Activated CD4-positive, alpha-beta T cell treated with anti-CD3 and anti-CD28 coated beads, Interleukin-2, amount 10 ng/mL, durations not matched to agents 7 days and 5 days (primary cell): ENCODE data around the gene TMEM238. TPM values are rescaled to one million over a fixed set of nuclear protein-coding genes. Genes with fewer than 3 reads are reported as not detected.

ENCODE experiments used
- CTCF ChIA-PET: fragments of 350-600 bp; sonication (Branson Sonifier 250); formaldehyde crosslinking; loops from one replicate; lab custom pipeline; 2021; ENCODE audit warnings: antibody characterized with exemption; lab: Charles Lee
- POLR2A ChIA-PET: fragments of 350-600 bp; sonication (Branson Sonifier 250); formaldehyde crosslinking; loops from one replicate; lab custom pipeline; 2021; ENCODE audit warnings: antibody characterized with exemption; lab: Charles Lee
- DNase-seq: peaks from one replicate; pipeline ENCODE4 v3.0.0-alpha.2; 2020
- H3K27ac Mint-ChIP-seq: one replicate; pipeline ENCODE4 v1.8.0; 2021; ENCODE audit warnings: mild to moderate bottlenecking, moderate library complexity, mixed read lengths
- H3K27me3 Mint-ChIP-seq: one replicate; pipeline ENCODE4 v1.8.0; 2021; ENCODE audit warnings: mixed read lengths
- H3K36me3 Mint-ChIP-seq: one replicate; pipeline ENCODE4 v1.8.0; 2021; ENCODE audit warnings: low read depth, mixed read lengths
- H3K4me1 Mint-ChIP-seq: one replicate; pipeline ENCODE4 v1.8.0; 2021; ENCODE audit warnings: mixed read lengths
- H3K4me3 Mint-ChIP-seq: one replicate; pipeline ENCODE4 v1.8.0; 2021; ENCODE audit warnings: mild to moderate bottlenecking, moderate library complexity, mixed read lengths
- H3K9me3 Mint-ChIP-seq: one replicate; pipeline ENCODE4 v1.8.0; 2021; ENCODE audit warnings: mixed read lengths
- total RNA-seq, 2 experiments: library from RNA; stranded (reverse); gene quantifications; one replicate each; pipeline ENCODE4 v1.2.3, GENCODE V29; 2021

Gene TMEM238
- total RNA-seq, 2 experiments from 2014 or later: 20.6 to 29.8 TPM

DNA sequence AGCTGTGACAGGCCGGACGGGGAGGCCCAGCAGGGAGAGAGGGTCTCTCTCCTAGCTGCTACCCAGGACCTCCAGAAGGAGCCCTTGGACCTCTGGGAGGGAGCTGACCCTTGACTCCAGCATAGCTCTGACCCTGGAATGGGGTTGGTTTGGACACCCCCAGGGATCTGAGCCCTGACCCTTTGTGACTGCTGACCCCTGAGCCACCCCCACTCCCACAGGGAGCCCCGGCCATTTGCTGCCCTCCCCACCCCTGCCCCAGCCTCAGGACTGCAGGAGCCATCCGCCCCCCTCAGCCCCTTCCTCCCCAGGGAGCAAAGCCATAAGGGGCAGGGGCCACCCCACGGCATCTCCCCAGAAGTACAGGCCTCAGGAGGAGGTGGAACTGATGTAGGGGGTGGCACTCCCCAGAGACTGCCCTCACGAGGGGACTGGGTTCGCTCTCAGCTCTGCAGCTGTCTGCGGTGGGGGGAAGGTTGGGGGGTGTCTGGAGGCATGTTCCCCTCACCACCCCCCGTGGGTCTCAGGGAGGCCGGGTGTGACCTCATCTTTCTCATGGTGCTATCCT lies 36.6 kb downstream of the TMEM238 start:
- Mint-ChIP-seq H3K9me3 (no peaks in the 10 kb centered on the region), H3K4me1 (peaks cover 5% of the 10 kb centered on the region), H3K27ac (no peak overlapping the region), H3K4me3 (no peak overlapping the region), H3K36me3 (no peaks in the 10 kb centered on the region), H3K27me3 (peaks cover 14% of the 10 kb centered on the region)
- ChIA-PET CTCF (interaction anchor here (0.6 kb wide), 1 partner anchor 110 kb away, joined by 3 read pairs; no protein-coding TSS in a partner anchor), POLR2A (no interaction called here)
- no peak for DNase-seq

DNA sequence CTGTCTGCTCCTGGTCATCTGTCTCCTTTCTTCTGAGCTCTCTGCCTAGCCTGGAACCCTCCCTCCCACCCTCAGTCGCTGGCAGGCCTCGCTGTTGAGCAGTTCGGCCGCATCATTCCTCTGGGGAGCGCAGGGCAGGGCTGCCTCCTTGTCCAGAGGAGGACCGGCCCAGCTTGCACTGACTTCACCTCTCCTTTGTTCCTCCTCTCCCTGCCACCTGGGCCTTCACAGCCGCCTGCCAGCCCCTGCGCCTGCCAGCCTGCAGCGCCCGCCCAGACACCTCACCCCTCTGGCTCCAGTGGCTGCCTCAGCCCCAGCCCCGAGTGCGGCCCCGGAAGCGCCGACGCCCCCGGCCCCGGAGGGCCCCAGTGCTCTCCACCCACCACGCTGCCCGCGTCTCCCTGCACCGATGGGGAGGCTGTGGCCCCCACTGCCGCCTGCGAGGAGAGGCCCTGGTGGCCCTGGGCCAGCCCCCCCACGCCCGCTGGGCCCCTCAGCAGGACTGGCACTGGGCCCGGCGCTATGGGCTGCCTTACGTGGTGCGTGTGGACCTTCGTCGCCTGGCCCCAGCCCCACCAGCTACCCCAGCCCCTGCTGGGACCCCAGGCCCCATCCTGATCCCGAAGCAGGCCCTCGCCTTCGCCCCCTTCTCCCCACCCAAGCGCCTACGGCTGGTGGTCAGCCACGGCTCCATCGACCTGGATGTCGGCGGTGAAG lies 37.2 kb downstream of the TMEM238 start:
- Mint-ChIP-seq H3K27me3 (peaks cover 8% of the 10 kb centered on the region), H3K9me3 (no peaks in the 10 kb centered on the region), H3K27ac (no peak overlapping the region), H3K36me3 (no peaks in the 10 kb centered on the region), H3K4me3 (no peak overlapping the region), H3K4me1 (peaks cover 4% of the 10 kb centered on the region)
- DNase-seq: no peak
- CTCF ChIA-PET: interaction anchor here (0.6 kb wide), 1 partner anchor 109 kb away, joined by 3 read pairs; no protein-coding TSS in a partner anchor
- POLR2A ChIA-PET: no interaction called here

- POLR2A ChIA-PET: no interaction called here
- CTCF ChIA-PET: interaction anchor here (0.6 kb wide), 1 partner anchor 10 kb away, joined by 6 read pairs; no protein-coding TSS in a partner anchor
These were observed 38.0 kb downstream of the TMEM238 start for GRCh38 chr19:55345818-55346724.

GRCh38 chr19:55345101-55345817 lies 38.8 kb downstream of the TMEM238 start:
- H3K4me1 Mint-ChIP-seq: peaks cover 11% of the 10 kb centered on the region
- H3K27me3 Mint-ChIP-seq: no peaks in the 10 kb centered on the region
- H3K27ac Mint-ChIP-seq: no peak overlapping the region
- ChIA-PET CTCF (no interaction called here), POLR2A (no interaction called here)
- no peak overlapping the region for H3K4me3 Mint-ChIP-seq
- peaks cover 2% of the 10 kb centered on the region for H3K36me3 Mint-ChIP-seq
- no peaks in the 10 kb centered on the region for H3K9me3 Mint-ChIP-seq
- DNase-seq: no peak

More at GRCh38 chr19:55345818-55346724, 38.0 kb downstream of the TMEM238 start:
- H3K27ac Mint-ChIP-seq: no peak overlapping the region
- H3K4me1 Mint-ChIP-seq: peaks cover 6% of the 10 kb centered on the region
- H3K27me3 Mint-ChIP-seq: peaks cover under 1% of the 10 kb centered on the region
- DNase-seq: no peak
- H3K4me3 Mint-ChIP-seq: no peak overlapping the region
- peaks cover 2% of the 10 kb centered on the region for H3K36me3 Mint-ChIP-seq
- H3K9me3 Mint-ChIP-seq: no peaks in the 10 kb centered on the region

GRCh38 chr19:55344444-55344843 lies 39.6 kb downstream of the TMEM238 start:
- POLR2A ChIA-PET: no interaction called here
- CTCF ChIA-PET: no interaction called here
- DNase-seq: no peak
- Mint-ChIP-seq H3K27me3 (no peaks in the 10 kb centered on the region), H3K4me3 (no peak overlapping the region), H3K9me3 (no peaks in the 10 kb centered on the region), H3K27ac (no peak overlapping the region), H3K36me3 (peaks cover 2% of the 10 kb centered on the region), H3K4me1 (peaks cover 13% of the 10 kb centered on the region)

- Mint-ChIP-seq H3K4me1 (peaks cover 22% of the 10 kb centered on the region), H3K27me3 (peaks cover under 1% of the 10 kb centered on the region), H3K36me3 (peaks cover 2% of the 10 kb centered on the region), H3K4me3 (peak overlapping the region; percentile 62), H3K9me3 (no peaks in the 10 kb centered on the region), H3K27ac (peak overlapping the region; percentile 78)
- no peak for DNase-seq
- CTCF ChIA-PET: interaction anchor here (1.0 kb wide), 1 partner anchor 461 kb away, joined by 3 read pairs; no protein-coding TSS in a partner anchor
- POLR2A ChIA-PET: no interaction called here
These were observed 42.2 kb downstream of the TMEM238 start for GRCh38 chr19:55341595-55342531.

GRCh38 chr19:55341171-55341588 lies 42.9 kb downstream of the TMEM238 start:
- ChIA-PET CTCF (interaction anchor here (0.9 to 1.0 kb wide), 2 partner anchors 12 to 460 kb away, joined by 3 read pairs; no protein-coding TSS in a partner anchor), POLR2A (no interaction called here)
- Mint-ChIP-seq H3K4me3 (peak overlapping the region; percentile 86), H3K27me3 (peaks cover 6% of the 10 kb centered on the region), H3K9me3 (no peaks in the 10 kb centered on the region), H3K36me3 (peaks cover 2% of the 10 kb centered on the region), H3K27ac (peak overlapping the region; percentile 90), H3K4me1 (peaks cover 22% of the 10 kb centered on the region)
- DNase-seq: peak; percentile 70

DNA sequence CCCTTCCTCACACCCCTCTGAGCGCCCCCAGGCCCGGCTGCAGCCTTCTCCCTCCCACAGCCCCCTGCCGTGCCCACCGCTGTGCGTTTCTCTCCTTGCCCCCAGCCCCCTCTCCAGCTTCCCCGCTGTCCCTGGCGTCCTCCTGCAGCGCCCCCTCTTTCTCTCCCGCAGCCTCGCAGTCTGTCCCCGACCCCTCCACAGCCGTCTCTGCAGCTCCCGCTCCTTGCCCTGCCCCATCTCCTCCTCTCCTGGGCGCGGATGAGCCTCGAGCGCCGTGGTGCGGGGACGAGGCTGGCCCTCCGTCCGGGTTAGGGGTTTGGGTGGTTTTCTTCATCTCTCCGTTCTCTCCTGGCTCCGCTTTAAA lies 43.3 kb downstream of the TMEM238 start:
- peaks cover 2% of the 10 kb centered on the region for H3K36me3 Mint-ChIP-seq
- peaks cover 10% of the 10 kb centered on the region for H3K27me3 Mint-ChIP-seq
- ChIA-PET CTCF (interaction anchor here (0.9 kb wide), 1 partner anchor 13 kb away, joined by 3 read pairs; no protein-coding TSS in a partner anchor), POLR2A (interaction anchor here (0.6 kb wide), 1 partner anchor 35 kb away, joined by 4 read pairs; no protein-coding TSS in a partner anchor)
- peak overlapping the region; percentile 86 for H3K4me3 Mint-ChIP-seq
- H3K27ac Mint-ChIP-seq: peak overlapping the region; percentile 90
- DNase-seq: peak; percentile 42
- no peaks in the 10 kb centered on the region for H3K9me3 Mint-ChIP-seq
- H3K4me1 Mint-ChIP-seq: peaks cover 22% of the 10 kb centered on the region

DNA sequence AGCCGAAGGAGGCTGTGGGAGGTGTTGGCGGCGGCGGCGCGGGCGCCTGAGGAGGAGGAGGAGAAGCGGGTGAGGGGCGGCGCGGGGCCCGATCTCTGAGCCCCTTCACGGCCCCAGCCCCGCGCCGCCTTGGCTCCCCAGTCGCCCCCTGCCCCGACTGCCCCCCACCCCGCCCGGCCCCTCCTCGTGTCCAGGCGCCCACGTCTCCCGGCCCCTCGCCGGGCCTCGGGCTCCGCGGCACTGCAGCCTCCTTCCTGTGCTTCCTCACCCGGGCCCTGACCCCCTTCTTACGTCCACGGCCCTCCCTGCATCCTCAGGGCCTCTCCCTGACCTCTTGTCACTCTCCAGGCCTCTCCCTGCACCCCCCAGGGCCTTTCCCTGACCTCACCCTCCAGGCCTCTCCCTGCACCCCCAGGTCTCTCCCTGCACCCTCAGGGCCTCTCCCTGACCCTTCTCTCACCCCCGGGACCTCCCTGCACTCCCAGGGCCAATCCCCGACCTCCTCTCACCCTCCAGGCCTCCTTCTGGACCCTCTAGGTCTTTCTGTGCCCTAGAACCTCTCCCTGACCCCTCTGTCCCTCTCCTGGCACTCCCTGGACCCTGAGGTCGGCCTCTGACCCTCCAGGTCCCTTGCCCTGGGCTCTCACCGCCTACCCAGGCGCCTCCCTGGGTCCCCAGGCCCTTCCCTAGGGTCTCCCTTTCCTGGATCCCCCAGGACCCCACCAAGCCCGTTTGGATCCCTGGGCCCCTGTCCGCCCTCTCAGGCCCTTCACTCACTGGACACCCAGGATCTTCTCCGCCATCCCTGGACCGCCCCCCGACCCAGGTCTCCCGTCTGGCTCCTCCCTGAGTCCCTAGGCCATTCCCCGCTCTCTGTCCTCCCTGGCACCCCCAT lies 44.0 kb downstream of the TMEM238 start:
- H3K36me3 Mint-ChIP-seq: peaks cover 2% of the 10 kb centered on the region
- H3K4me3 Mint-ChIP-seq: peak overlapping the region; percentile 90
- peaks cover 10% of the 10 kb centered on the region for H3K27me3 Mint-ChIP-seq
- ChIA-PET POLR2A (interaction anchor here (0.6 to 1.1 kb wide), 7 partner anchors 13 to 1203 kb away, joined by 3 to 4 read pairs (median 3); partner anchors contain the start of genes CNOT3 and UBE2S), CTCF (interaction anchor here (0.8 to 1.4 kb wide), 7 partner anchors 13 to 136 kb away, joined by 3 to 5 read pairs (median 4); partner anchors contain the start of genes TMEM150B and UBE2S)
- H3K27ac Mint-ChIP-seq: peak overlapping the region; percentile 96
- peak; percentile 35 for DNase-seq
- peaks cover 22% of the 10 kb centered on the region for H3K4me1 Mint-ChIP-seq
- no peaks in the 10 kb centered on the region for H3K9me3 Mint-ChIP-seq
